ENCODE measurements around the gene CCDC87.
A peak's percentile ranks its signal among the peaks of the same experiment; 100 is the strongest.
"Not testable (repeated sequence)": the region's sequence is repeated elsewhere in the genome, so short reads cannot be mapped to it uniquely, and the experiment has no call there.

Gene CCDC87

DNA sequence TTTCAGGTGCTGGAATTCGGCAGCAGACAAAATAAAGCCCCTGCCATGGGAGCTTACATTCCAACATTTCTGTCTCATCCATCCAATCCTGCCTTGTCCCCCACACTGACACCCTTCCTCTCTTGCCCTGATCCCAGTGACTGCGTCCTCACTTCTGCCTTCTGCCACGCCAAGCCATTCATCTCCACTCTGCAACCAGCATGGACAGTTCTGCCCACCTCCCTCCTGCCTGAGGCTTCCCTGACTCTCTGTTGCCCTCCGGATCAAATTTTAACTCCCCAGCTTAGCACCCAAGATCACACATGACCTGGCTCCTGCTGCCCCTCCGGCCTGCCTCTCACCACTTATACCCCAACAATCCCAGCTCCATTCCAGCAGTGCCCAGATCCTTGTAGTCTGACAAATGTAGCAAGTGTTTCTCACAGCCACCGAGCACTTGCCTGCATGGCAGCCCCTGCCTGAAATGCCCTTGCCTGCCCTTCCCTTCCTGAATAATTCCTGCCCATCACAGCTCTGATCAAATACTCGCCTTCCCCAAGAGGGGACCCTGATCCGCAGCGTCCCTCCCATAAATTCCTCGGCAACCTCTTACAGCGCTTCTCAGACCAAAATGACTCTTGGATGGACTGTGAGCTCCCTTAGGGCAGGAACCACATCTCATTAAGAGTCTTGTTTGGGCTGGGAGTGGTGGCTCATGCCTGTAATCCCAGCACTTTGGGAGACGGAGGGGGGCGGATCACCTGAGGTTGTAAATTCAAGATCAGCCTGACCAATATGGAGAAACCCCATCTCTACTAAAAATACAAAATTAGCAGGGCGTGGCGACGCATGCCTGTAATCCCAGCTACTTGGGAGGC lies 43.9 kb downstream of the CCDC87 start:
- no peak for DNase-seq

- DNase-seq, result no peak
Measured at GRCh38 chr11:66548041-66548440, 44.8 kb downstream of the CCDC87 start.

DNA sequence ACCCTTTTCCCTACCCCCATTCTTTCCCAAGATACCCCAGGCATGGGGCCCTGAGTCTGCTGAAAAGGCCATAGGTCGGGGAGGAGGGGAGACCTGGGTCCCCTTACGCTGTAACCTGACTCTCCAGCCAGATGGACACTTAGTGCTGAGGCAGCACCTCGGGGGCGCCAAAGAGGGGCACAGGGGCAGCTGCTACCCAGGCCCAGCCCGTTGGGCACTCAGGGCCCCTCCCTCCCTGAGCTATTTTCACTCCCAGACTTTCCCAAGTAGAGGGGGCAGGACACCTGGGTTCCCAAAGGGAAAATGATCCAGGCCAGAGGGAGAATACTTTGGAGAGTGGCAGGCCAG lies 45.2 kb downstream of the CCDC87 start:
- no peak for DNase-seq

GRCh38 chr11:66546966-66547661 lies 45.7 kb downstream of the CCDC87 start:
- no peak for DNase-seq

GRCh38 chr11:66546368-66546965 lies 46.4 kb downstream of the CCDC87 start, which contains the start of gene ACTN3:
Gene ACTN3, plus strand, starts transcription at chr11:66546903. Its CDS starts 35 bp downstream, at chr11:66546938.
- peak; percentile 15 for DNase-seq

GRCh38 chr11:66545701-66546367 lies 47.0 kb downstream of the CCDC87 start, which contains the start of gene ZDHHC24:
Gene ZDHHC24, minus strand, starts transcription at chr11:66546048. Its CDS starts 45 bp downstream, at chr11:66546003.
- DNase-seq, result peak; percentile 84

GRCh38 chr11:66544952-66545351 lies 47.9 kb downstream of the CCDC87 start:
- DNase-seq, result not testable (repeated sequence)

- DNase-seq, result peak; percentile 45
Measured at GRCh38 chr11:66543263-66544107, 49.4 kb downstream of the CCDC87 start.

GRCh38 chr11:66542362-66542761 lies 50.5 kb downstream of the CCDC87 start:
- no peak for DNase-seq

DNA sequence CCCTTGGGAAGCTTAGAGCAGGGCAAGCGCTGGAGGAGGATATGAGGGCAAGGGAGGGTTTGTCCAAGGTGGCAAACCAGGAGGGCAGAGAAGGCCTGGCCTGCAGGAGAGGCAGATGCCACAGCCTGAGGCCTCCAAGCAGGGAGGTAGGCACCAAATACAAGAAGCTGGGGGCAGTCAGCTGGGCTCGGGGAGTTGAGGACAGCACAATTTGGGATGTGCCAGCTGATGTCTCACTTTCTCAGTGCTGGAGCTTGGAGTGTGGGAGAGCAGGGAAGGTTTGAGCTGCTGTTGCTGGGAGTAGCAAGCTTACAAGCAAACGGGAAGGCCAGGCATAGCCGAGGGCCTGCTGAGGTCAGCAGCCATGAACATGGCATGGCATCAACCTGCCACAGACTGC lies 51.0 kb downstream of the CCDC87 start:
- no peak for DNase-seq

DNA sequence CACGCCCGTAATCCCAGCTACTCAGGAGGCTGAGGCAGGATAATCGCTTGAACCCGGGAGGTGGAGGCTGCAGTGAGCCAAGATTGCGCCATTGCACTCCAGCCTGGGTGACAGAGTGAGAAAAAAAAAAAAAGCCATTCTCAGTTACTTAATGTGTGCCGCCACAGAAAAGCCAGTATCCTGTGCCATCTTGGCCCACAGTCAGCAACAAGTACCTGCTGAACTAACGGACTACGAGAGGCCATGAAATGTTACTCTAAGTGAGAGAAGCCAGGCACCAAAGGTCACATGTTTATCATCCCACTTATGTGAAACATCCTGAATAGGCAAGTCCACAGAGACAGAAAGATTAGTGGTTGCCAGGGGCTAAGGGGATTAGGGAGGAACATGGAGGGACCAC lies 52.3 kb downstream of the CCDC87 start:
- not testable (repeated sequence) for DNase-seq

Data from stimulated activated CD4-positive, alpha-beta T cell treated with anti-CD3 and anti-CD28 coated beads, Interleukin-4, amount 100 ng/mL, for 1 hour (primary cell).